Thyroid gland (tissue), 4 donors: ENCODE results near the gene OGFOD3.
"Not testable (repeated sequence)": the region's sequence is repeated elsewhere in the genome, so short reads cannot be mapped to it uniquely, and the experiment has no call there.

ENCODE experiments used
- CTCF ChIP-seq, 6 experiments: fragments of 200-600 bp in 3 of 6; fragments of 450-650 bp in 3 of 6; sonication (generic) in 3 of 6; IDR thresholded peaks; one replicate each; pipeline ENCODE4 v1.5.1; 2016 to 2019; ENCODE audit warnings: antibody characterized with exemption in 6 of 6, mild to moderate bottlenecking in 2 of 6, inconsistent platforms in 1 of 6, moderate library complexity in 1 of 6
- POLR2A ChIP-seq, 2 donors: fragments of 450-650 bp; IDR thresholded peaks; one replicate each; pipeline ENCODE4 v1.6.1; 2017; ENCODE audit warnings: antibody characterized with exemption in 2 of 2, mild to moderate bottlenecking in 2 of 2, moderate library complexity in 1 of 2

DNA sequence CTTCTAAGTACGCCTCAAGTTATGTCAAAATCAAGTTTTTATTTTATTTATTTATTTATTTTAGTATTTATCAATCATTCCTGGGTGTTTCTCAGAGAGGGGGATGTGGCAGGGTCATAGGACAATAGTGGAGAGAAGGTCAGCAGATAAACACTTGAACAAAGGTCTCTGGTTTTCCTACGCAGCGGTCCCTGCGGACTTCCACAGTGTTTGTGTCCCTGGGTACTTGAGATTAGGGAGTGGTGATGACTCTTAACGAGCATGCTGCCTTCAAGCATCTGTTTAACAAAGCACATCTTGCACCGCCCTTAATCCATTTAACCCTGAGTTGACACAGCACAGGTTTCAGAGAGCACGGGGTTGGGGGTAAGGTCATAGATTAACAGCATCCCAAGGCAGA is 34.8 kb upstream of the OGFOD3 start:
- not testable (repeated sequence) for TF ChIP-seq CTCF, POLR2A (IDR thresholded peaks at IDR 0.05)
